Measurements from ENCODE around the gene ABCC12.
"Not testable (repeated sequence)": the region's sequence is repeated elsewhere in the genome, so short reads cannot be mapped to it uniquely, and the experiment has no call there.

The ABCC12 gene

GRCh38 chr16:48181746-48182520 is 26.1 kb upstream of the ABCC12 start:
- H3K4me1 ChIP-seq (ENCODE audit: insufficient read depth, low read length); H3K27me3 ChIP-seq (ENCODE audit: insufficient read depth, low read length); H2AFZ ChIP-seq (ENCODE audit: low read depth, low read length); H3K36me3 ChIP-seq (ENCODE audit: insufficient read depth, low read length); H3K4me3 ChIP-seq (ENCODE audit: low read length); H3K9me3 ChIP-seq (ENCODE audit: low read length): not testable (repeated sequence)

- no peak overlapping the region for H2AFZ ChIP-seq (ENCODE audit: low read depth, low read length)
- no peaks in the 10 kb centered on the region for H3K9me3 ChIP-seq (ENCODE audit: low read length)
- H3K27me3 ChIP-seq (ENCODE audit: insufficient read depth, low read length) = peaks cover 3% of the 10 kb centered on the region
- H3K4me3 ChIP-seq (ENCODE audit: low read length) = no peak overlapping the region
- H3K4me1 ChIP-seq (ENCODE audit: insufficient read depth, low read length) = no peaks in the 10 kb centered on the region
- H3K36me3 ChIP-seq (ENCODE audit: insufficient read depth, low read length) = no peaks in the 10 kb centered on the region
Observed at GRCh38 chr16:48180868-48181480, 25.2 kb upstream of the ABCC12 start.

- Histone ChIP-seq H3K27me3 (ENCODE audit: insufficient read depth, low read length) (peaks cover 3% of the 10 kb centered on the region), H3K36me3 (ENCODE audit: insufficient read depth, low read length) (no peaks in the 10 kb centered on the region), H3K9me3 (ENCODE audit: low read length) (no peaks in the 10 kb centered on the region), H2AFZ (ENCODE audit: low read depth, low read length) (no peak overlapping the region), H3K4me1 (ENCODE audit: insufficient read depth, low read length) (no peaks in the 10 kb centered on the region), H3K4me3 (ENCODE audit: low read length) (no peak overlapping the region)
Observed at GRCh38 chr16:48176635-48177408, 21.0 kb upstream of the ABCC12 start.

GRCh38 chr16:48173889-48174288 is 18.1 kb upstream of the ABCC12 start:
- no peak overlapping the region for H2AFZ ChIP-seq (ENCODE audit: low read depth, low read length)
- no peaks in the 10 kb centered on the region for H3K9me3 ChIP-seq (ENCODE audit: low read length)
- H3K4me3 ChIP-seq (ENCODE audit: low read length) = no peak overlapping the region
- H3K27me3 ChIP-seq (ENCODE audit: insufficient read depth, low read length) = peaks cover 3% of the 10 kb centered on the region
- no peaks in the 10 kb centered on the region for H3K4me1 ChIP-seq (ENCODE audit: insufficient read depth, low read length)
- no peaks in the 10 kb centered on the region for H3K36me3 ChIP-seq (ENCODE audit: insufficient read depth, low read length)

GRCh38 chr16:48172682-48173081 is 16.9 kb upstream of the ABCC12 start:
- Histone ChIP-seq H3K4me1 (ENCODE audit: insufficient read depth, low read length) (no peaks in the 10 kb centered on the region), H3K27me3 (ENCODE audit: insufficient read depth, low read length) (no peaks in the 10 kb centered on the region), H3K4me3 (ENCODE audit: low read length) (no peak overlapping the region), H3K9me3 (ENCODE audit: low read length) (no peaks in the 10 kb centered on the region), H3K36me3 (ENCODE audit: insufficient read depth, low read length) (no peaks in the 10 kb centered on the region), H2AFZ (ENCODE audit: low read depth, low read length) (no peak overlapping the region)

- H3K36me3 ChIP-seq (ENCODE audit: insufficient read depth, low read length) = no peaks in the 10 kb centered on the region
- no peaks in the 10 kb centered on the region for H3K4me1 ChIP-seq (ENCODE audit: insufficient read depth, low read length)
- H3K9me3 ChIP-seq (ENCODE audit: low read length) = no peaks in the 10 kb centered on the region
- H2AFZ ChIP-seq (ENCODE audit: low read depth, low read length) = no peak overlapping the region
- no peaks in the 10 kb centered on the region for H3K27me3 ChIP-seq (ENCODE audit: insufficient read depth, low read length)
- no peak overlapping the region for H3K4me3 ChIP-seq (ENCODE audit: low read length)
Observed at GRCh38 chr16:48169896-48170295, 14.1 kb upstream of the ABCC12 start.

GRCh38 chr16:48168075-48168474 is 12.3 kb upstream of the ABCC12 start:
- Histone ChIP-seq H3K9me3 (ENCODE audit: low read length) (no peaks in the 10 kb centered on the region), H3K27me3 (ENCODE audit: insufficient read depth, low read length) (no peaks in the 10 kb centered on the region), H2AFZ (ENCODE audit: low read depth, low read length) (no peak overlapping the region), H3K36me3 (ENCODE audit: insufficient read depth, low read length) (no peaks in the 10 kb centered on the region), H3K4me1 (ENCODE audit: insufficient read depth, low read length) (no peaks in the 10 kb centered on the region), H3K4me3 (ENCODE audit: low read length) (no peak overlapping the region)

- not testable (repeated sequence) for H3K9me3 ChIP-seq (ENCODE audit: low read length); H3K4me3 ChIP-seq (ENCODE audit: low read length); H2AFZ ChIP-seq (ENCODE audit: low read depth, low read length); H3K27me3 ChIP-seq (ENCODE audit: insufficient read depth, low read length); H3K4me1 ChIP-seq (ENCODE audit: insufficient read depth, low read length); H3K36me3 ChIP-seq (ENCODE audit: insufficient read depth, low read length)
Observed at GRCh38 chr16:48166617-48167016, 10.8 kb upstream of the ABCC12 start.

- Histone ChIP-seq H3K4me3 (ENCODE audit: low read length) (no peak overlapping the region), H2AFZ (ENCODE audit: low read depth, low read length) (no peak overlapping the region), H3K27me3 (ENCODE audit: insufficient read depth, low read length) (no peaks in the 10 kb centered on the region), H3K4me1 (ENCODE audit: insufficient read depth, low read length) (no peaks in the 10 kb centered on the region), H3K36me3 (ENCODE audit: insufficient read depth, low read length) (no peaks in the 10 kb centered on the region), H3K9me3 (ENCODE audit: low read length) (no peaks in the 10 kb centered on the region)
Observed at GRCh38 chr16:48165961-48166578, 10.3 kb upstream of the ABCC12 start.

GRCh38 chr16:48164907-48165715 is 9.3 kb upstream of the ABCC12 start:
- Histone ChIP-seq H3K36me3 (ENCODE audit: insufficient read depth, low read length) (no peaks in the 10 kb centered on the region), H3K4me3 (ENCODE audit: low read length) (no peak overlapping the region), H3K4me1 (ENCODE audit: insufficient read depth, low read length) (no peaks in the 10 kb centered on the region), H3K27me3 (ENCODE audit: insufficient read depth, low read length) (no peaks in the 10 kb centered on the region), H2AFZ (ENCODE audit: low read depth, low read length) (no peak overlapping the region), H3K9me3 (ENCODE audit: low read length) (no peaks in the 10 kb centered on the region)

GRCh38 chr16:48162839-48163410 is 7.1 kb upstream of the ABCC12 start:
- no peaks in the 10 kb centered on the region for H3K27me3 ChIP-seq (ENCODE audit: insufficient read depth, low read length)
- H3K36me3 ChIP-seq (ENCODE audit: insufficient read depth, low read length) = no peaks in the 10 kb centered on the region
- no peak overlapping the region for H2AFZ ChIP-seq (ENCODE audit: low read depth, low read length)
- no peak overlapping the region for H3K4me3 ChIP-seq (ENCODE audit: low read length)
- H3K9me3 ChIP-seq (ENCODE audit: low read length) = no peaks in the 10 kb centered on the region
- no peaks in the 10 kb centered on the region for H3K4me1 ChIP-seq (ENCODE audit: insufficient read depth, low read length)

- Histone ChIP-seq H3K4me3 (ENCODE audit: low read length) (no peak overlapping the region), H3K4me1 (ENCODE audit: insufficient read depth, low read length) (no peaks in the 10 kb centered on the region), H3K36me3 (ENCODE audit: insufficient read depth, low read length) (no peaks in the 10 kb centered on the region), H2AFZ (ENCODE audit: low read depth, low read length) (no peak overlapping the region), H3K9me3 (ENCODE audit: low read length) (no peaks in the 10 kb centered on the region), H3K27me3 (ENCODE audit: insufficient read depth, low read length) (no peaks in the 10 kb centered on the region)
Observed at GRCh38 chr16:48161906-48162305, 6.1 kb upstream of the ABCC12 start.

Data from neuron (in vitro differentiated cells).